HG03175 (cell line): ENCODE results near the gene PIGU.
"Not testable (repeated sequence)": the region's sequence is repeated elsewhere in the genome, so short reads cannot be mapped to it uniquely, and the experiment has no call there.

Source experiments
- ATAC-seq: cut with Tn5 transposase; IDR thresholded peaks from one replicate; pipeline ENCODE4 v1.9.1; 2021; ENCODE audit warnings: mild to moderate bottlenecking, moderate library complexity; ENCODE audit not compliant: unreplicated experiment

PIGU gene, protein sequence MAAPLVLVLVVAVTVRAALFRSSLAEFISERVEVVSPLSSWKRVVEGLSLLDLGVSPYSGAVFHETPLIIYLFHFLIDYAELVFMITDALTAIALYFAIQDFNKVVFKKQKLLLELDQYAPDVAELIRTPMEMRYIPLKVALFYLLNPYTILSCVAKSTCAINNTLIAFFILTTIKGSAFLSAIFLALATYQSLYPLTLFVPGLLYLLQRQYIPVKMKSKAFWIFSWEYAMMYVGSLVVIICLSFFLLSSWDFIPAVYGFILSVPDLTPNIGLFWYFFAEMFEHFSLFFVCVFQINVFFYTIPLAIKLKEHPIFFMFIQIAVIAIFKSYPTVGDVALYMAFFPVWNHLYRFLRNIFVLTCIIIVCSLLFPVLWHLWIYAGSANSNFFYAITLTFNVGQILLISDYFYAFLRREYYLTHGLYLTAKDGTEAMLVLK

DNA sequence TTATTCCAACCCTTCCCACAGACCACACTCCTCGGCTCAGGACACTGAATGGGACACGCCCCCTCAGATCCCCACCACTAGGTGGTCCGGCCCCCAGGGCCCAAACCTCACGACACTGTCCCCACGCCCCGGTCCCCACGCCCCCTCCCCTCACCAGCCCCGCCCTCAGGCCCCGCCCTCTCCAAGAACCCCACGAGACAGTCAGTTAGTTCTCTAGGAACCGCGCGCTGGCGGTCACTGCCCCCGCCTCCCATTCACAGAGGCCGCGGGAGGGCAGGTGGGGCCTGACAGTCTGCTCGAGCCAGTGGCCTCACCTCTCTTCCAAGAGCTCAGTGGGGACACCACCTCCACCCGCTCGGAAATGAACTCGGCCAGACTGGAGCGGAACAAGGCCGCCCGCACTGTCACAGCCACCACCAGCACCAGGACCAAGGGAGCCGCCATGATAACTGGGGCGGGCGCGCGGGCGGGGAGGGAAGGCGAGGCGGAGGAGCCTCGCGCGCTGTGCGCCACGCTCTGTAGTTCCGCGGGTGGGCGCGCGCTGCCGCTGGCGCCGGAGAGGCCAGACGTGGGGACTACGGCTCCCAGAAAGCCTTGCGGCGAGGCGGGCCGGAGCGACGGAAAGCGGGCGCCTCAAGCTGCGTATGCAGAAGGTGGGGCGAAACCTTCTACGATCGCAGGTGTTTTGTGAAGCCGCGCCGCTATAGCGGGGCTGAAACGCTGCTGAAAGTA, at the start of gene PIGU:
PIGU (minus strand) TSS at position 451 of the 732 bp plus-strand sequence; CDS start at position 444, 7 bp downstream.
- peak; percentile 97 for ATAC-seq

DNA sequence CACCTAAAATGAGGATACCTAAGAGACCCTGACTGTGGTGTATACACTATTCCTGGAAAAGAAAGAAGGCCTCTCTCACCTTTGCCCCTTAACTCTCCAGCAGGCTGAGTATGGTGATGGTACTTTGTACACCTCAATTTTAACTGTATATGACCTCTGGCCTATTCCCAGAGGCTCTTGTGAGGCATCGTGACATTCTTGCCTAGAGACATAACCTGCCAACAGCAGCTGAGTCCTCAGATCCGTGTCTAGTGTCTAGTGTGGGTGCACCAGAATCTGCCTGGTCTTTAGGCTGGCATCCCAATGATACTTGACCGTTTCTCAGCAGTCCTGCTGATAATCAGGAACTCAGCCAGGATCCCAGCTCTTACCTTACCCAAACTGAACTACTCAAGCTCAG, 47.3 kb upstream of the PIGU start:
- ATAC-seq: no peak

DNA sequence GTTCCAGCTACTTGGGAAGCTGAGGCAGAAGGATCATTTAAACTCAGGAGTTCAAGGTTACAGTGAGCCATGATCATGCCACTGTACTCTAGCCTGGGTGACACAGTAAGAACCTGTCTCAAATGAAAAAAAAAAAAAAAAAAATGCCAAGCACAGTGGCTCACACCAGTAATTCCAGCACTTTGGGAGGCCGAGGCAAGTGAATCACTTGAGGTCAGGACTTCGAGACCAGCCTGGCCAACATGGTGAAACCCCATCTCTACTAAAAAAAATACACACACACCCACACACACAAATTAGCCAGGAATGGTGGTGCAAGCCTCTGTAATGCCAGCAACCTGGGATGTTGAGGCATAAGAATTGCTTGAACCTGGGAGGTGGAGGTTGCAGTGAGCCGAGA, 45.7 kb upstream of the PIGU start:
- not testable (repeated sequence) for ATAC-seq

DNA sequence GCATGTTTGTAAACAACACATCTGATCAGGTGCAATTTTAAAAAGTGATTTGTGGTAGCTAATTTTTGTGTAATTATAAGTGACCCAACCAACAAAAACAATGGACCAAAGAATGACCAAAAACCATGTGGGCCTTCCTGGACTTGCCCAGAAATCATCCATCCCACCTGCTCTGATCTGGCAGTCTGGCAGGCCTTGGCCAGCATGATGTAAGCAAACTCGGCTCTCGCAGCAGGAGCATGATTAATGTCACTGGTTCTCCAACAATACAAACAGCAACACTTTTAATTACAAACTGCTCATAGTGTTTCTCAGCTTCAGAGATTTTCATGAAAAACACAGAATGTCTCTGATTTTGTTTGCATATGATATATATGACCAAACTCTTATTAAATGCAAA, 43.4 kb upstream of the PIGU start:
- ATAC-seq: no peak

DNA sequence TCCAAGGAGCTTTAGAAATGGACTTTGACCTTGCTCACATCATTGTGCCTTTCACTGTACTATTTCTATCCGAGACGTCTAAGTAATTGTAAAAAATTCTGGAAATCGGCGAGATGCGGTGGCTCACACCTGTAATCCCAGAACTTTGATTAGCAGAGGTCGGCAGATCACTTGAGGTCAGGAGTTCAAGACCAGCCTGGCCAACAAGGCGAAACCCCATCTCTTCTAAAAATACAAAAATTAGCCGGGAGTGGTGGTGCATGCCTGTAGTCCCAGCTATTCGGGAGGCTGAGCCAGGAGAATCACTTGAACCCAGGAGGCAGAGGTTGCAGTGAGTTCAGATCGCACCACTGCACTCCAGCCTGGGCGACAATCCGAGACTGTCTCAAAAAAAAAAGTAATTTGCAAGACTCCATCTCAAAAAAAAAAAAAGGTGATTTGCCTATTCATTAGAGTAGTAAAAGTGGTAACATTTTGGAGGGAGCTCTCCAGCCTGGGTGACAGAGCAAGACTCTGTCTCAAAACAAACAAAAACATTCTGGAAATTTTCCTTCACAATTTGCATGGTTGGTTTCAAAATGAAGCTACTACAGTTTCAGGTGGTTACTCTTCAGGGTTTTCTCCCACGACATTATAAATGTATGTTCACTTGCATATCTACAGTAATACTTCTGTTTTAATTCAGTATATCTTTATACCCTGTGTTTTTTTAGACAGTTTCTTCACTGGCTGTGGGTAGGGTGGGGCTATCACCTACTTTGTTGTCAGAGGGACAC, 42.5 kb upstream of the PIGU start:
- peak; percentile 82 for ATAC-seq

DNA sequence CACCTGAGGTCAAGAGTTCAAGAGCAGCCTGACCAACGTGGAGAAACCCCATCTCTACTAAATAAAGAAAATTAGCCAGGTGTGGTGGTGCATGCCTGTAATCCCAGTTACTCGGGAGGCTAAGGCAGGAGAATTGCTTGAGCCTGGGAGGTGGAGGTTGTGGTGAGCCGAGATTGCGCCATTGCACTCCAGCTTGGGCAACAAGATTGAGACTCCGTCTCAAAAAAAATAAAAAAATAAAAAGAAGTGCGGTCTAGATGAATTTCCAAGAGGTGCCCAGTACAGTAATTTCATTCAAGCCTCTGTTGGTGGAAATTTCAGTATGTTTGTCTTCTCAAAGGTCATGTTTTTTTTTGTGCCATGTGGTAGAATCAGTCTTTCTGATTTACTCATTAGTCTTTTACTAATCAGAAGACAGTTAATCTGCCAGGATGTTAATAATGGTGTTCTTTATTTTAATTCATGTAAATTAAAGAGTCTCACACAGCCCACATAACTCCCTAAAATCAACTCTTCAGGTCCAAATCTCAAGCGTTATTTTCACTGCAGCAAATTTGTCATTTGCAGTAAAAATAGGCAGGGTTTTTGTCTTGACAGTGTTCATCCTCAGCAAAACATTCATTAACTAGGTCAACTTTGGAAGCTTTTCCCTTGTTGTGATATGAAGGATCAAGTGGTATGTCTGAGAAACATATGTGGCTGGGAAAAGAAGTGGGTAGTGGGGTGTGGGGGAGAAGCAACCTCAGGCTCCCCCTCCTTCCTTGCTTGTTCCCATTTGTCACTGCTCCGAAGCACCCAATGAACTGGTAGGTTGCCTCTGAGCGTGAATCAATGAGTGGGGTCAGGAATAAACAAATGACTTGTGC, 40.6 kb upstream of the PIGU start:
- ATAC-seq: no peak

DNA sequence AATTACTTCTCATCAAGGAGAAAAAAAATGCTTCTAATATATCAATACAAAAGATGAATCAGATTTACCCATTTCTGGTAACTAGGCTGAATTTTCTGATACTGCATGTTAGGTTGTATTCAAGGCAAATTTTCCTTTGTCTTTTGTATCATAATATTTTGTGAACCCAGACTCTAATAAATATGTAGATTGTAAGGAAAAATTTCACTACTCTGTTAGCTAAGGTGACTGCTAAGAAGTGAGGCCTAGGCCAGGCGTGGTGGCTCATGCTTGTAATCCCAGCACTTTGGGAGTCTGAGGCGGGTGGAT, 40.0 kb upstream of the PIGU start:
- ATAC-seq: no peak

DNA sequence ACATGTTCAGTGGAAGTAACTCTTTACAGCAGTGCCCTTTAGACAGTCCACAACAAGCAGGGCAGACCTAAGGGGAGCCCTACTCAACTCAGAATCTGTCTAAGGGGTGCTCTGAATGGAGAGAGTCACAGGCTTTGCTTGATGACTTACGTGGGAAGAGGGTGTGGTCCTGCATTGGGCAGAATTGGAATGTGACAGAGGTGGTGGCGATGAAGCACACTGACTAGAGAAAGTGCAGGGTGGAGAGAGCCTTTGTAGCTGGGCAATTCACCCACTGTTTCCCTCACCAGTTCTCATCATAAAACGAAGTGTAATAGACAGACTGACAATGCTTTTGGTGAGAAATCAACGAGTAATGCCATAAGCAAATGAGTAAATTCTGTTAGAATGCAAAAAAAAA, 38.5 kb upstream of the PIGU start:
- ATAC-seq: no peak

DNA sequence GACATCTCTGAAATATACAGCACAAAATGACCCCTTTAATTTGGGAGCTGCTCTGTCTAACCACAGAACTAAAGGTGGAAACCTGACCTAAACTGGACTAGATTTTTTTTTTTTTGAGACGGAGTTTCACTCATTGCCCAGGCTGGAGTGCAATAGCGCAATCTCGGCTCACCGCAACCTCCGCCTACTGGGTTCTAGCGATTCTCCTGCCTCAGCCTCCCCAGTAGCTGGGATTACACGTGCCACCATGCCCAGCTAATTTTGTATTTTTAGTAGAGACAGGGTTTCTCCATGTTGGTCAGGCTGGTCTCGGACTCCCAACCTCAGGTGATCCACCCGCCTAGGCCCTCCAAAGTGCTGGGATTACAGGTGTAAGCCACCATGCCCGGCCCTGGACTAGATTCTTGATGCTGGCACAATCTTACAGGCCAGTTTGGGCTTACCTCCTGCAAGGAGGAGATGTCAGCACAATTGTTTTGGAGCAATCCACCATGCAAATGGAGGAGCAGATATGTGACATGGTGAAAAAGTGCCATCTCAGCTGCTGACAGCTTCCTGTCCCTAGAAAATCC, 37.1 kb upstream of the PIGU start:
- not testable (repeated sequence) for ATAC-seq

DNA sequence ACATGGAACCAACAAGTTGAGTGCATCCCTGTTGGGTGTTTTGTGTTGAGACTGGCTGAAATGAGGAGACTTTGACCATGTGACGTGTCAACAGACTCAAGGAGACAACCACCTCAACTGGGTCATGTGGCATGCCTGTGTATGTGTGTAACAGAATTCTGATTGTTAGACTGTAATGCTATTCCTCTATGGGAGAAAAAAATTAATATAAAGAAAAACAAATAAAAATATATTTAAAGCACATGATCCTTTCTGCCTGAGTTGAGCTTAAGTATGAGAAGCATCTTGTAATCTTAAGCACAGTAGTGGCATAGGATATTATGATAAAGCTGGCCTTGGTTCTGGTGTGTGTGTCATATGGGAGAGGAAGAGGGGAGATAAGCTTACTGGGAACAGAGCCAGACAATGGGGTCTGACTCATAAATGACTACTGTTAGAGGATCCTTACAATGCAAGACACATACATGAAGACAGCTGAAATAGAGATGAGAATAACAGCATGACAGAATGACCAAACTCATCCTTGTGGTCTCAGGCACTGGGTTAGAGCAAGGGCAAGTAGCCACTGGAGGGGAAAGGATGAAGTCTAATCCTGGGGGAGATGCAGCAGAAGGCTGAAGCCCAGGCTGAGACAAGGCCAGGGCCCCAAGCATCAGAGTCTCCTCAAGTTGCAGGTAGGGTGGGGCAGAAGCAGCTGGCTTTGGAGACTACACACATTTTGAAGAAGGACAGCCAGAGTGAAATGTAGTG, 36.5 kb upstream of the PIGU start:
- ATAC-seq: no peak

DNA sequence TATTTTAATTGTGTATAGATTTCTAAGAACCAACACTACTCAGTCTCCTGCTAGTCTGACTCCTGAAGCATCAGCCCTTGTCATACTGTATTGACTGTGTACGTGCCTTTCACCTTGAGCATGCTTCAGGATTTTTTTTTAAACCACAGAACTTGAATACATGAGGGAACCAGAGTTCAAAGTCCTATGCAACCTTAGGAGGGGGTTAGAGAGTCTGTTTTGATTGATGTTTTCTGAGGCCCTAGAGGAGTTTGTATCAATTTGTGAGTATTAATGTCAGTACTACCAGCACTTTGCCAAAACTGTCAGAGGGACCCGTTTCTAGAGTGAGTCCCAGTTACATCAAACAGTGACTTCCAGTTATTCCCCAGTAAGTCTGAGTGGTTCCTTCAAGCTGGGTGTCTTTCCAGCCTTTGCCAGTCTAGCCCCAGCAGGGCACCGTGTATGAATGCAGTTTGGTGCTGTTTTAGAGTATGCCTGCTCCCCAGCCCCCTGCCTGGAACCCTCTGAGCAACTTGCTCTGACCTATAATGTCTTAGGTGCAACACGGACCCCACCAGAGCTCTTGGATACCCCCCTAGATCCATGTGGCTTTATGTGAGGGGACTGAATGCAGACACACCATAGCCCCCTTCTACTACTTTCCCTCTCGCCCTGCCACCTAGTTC, 35.8 kb upstream of the PIGU start:
- ATAC-seq: no peak

DNA sequence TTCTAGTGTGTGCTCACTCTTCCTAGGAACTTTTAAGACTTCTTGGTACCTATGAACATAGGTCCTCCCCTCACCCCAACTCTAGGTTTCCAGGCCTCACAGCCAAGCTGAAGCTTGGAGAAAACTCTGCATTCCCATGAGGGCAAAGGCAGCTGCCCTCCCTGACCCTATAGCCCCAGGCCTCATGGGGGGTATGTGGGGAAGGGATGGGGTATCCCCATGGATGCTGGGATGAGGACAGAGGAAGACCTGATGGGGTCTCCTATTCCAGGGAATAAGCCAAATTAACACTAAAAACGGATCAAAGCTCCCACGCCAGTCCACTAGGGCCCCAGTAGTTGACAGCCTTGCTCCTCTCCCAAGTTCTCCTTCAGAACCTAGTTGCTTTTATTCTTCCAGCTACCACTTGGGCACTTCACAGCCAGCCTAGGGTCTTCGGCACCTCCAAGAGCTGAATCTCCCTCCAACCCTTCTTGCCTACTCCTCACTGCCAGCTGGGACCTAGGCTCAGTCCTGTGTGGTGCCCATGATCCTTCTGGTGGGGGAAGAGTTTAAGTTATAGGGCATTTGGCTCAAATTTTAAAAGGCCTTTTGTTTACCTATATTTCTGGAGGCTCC, 35.0 kb upstream of the PIGU start:
- no peak for ATAC-seq

DNA sequence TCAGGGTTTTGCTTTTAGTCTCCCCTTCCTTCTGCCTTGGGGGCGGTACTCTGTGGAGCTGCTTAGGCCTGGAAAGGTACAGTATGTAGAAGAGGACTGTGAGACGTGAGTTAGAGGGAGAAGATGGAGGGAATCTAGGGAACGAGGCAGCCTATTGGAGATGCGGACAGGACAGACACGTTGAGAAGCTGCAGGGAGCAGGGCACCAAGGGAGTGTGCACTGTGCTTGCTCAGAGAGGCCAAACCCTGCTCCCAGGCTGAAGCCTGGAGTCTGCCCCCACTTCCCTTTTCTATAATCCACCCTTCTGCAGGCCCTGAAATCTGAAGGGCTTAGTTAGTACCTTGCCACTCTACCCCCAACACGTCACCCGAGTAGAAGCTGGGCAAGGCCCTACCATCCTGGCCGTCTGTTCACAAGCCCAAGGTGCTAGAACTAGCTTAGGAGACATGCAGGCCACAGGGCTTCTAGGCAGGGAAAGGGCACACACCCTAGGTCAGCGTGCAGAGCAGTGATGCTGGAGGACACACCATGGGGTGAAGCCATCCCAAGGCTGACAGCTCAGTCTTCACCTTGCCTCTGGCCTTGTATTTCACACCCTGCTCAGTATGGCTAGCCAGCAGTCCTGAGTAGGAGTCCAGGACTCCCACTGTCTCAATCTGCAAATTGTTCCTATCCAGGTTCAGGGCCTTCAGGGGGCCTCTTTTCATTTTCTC, 34.1 kb upstream of the PIGU start:
- no peak for ATAC-seq

DNA sequence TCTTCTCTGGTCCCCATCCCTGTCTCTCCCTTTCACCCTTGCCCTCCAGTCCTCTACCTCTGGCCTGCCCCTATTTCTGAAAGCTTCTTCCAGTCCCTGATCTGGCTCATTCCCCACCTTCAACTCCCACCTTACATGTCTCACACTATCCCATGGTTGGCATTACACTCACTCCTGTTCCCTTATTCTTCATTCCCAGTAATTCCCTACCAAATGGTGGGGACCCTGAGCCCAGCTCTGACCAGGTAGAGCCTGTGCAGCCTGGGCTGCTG, 33.6 kb upstream of the PIGU start:
- ATAC-seq: no peak

DNA sequence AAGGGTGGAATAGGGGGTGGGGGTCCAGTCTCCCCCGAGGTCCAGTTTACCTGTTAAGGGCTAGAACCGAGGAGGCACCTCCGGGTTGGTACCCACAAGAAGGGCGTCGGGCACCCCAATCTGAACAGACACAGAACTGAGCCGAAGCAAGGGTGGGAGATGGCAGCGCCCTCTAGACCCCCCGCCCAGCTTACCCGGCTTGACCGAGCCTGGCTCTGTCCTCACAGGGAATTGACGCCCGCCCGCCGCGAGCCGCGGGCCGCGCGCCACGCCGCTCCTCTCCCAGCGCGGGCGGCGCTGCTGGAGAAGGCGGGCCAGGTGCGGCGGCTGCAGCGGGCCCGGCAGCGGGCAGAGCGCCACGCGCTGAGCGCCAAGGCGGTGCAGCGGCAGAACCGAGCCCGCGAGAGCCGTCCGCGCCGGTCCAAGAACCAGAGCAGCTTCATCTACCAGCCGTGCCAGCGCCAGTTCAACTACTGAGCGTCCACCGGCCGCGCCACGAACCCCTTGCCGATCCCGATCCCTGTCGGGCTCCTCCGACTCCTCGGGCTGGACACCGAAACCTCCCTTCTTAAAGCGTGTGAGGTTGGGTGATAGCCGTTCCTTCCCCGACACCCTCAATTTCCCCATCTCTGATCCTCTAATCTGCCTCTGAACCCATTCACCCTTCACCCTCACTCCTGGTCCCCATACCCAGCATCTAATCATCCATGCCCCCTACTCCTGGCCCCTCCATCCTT, 33.1 kb upstream of the PIGU start:
- ATAC-seq: peak; percentile 41

DNA sequence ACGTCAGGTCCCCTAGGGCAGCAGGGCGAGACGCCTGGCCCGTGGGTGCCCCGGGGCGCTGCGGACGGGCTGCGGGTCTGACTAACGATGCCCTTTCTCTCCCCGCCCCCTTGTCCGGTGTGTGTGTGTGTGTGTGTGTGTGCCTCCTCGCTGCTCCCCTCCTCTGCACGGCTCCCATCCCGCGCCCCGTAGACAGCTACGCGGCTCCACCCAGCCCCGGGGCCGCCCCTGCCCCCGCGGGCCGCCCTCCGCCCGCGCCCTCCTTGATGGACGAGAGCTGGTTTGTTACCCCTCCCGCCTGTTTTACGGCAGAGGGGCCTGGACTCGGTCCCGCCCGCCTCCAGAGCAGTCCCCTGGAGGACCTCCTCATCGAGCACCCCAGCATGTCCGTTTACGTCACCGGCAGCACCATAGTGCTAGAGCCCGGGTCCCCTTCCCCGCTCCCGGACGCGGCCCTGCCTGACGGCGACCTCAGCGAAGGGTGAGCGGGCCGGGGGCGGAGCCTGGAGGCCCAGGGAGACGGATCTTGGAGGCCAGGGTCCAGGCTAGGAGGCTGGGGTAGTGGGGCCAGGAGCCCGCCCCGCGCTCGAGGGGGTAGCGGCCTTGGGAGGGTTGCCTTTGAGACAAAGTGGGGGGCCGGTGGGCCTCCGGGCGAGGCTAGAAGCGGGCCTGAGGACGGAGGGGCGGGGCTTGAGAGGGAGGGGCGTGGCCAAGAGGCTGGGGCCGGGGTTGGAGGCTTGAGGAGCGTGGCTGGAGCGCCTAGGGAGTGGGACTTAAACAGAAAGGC, 32.3 kb upstream of the PIGU start:
- peak; percentile 55 for ATAC-seq

DNA sequence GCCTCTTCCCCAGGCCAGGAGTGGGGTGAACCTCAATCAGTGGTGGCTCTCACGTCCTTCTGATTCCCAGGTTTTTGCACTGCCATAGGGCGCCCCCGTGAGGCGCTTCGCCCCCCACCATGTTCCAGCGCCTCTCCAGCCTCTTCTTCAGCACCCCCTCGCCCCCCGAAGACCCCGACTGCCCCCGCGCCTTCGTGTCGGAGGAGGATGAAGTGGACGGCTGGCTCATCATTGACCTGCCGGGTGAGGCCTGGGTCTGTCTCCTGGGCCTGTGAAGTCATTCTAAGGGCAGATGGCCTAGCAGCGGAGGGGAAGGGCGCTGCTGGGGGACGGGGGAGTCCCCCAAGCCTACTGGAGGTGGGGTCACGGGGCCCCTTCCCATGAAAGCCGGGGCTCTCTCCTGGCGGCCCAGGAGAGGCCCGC, 31.7 kb upstream of the PIGU start:
- ATAC-seq: peak; percentile 1
